OCI-LY7 (cell line): Measurements from ENCODE around the gene CTNNA3. TPM values are rescaled to one million over a fixed set of nuclear protein-coding genes. Genes with fewer than 3 reads are reported as not detected.

Source experiments
- BruUV-seq: library from RNA; stranded (reverse); fragments of 400-500 nt; replicated peaks from 2 replicates; lab custom pipeline; 2021; lab: Mats Ljungman, UMichigan
- CTCF ChIA-PET: fragments of 300-600 bp; sonication (Branson Sonifier 250); formaldehyde crosslinking; loops from one replicate; lab custom pipeline; 2022; ENCODE audit warnings: antibody characterized with exemption; ENCODE audit not compliant: unreplicated experiment; lab: Charles Lee
- POLR2A ChIA-PET: fragments of 300-600 bp; sonication (Branson Sonifier 250); formaldehyde crosslinking; loops from one replicate; lab custom pipeline; 2022; ENCODE audit warnings: antibody characterized with exemption; lab: Charles Lee
- DNase-seq: peaks from one replicate; pipeline ENCODE4 v3.0.0-alpha.2; 2015; ENCODE audit warnings: low spot score
- H2AFZ ChIP-seq: fragments of 200-600 bp; sonication (generic), shearing (Covaris generic); 2 replicates; pipeline ENCODE4 v1.6.1; 2014; ENCODE audit warnings: mild to moderate bottlenecking, antibody characterized with exemption, low read length, moderate library complexity
- H3K27ac ChIP-seq: fragments of 200-600 bp; sonication (generic); 2 replicates; pipeline ENCODE4 v1.5.1; 2014; ENCODE audit warnings: mixed run types, low read depth, mild to moderate bottlenecking, moderate library complexity, low read length, inconsistent platforms; ENCODE audit not compliant: poor library complexity, severe bottlenecking
- H3K36me3 ChIP-seq: fragments of 200-600 bp; sonication (generic); 2 replicates; pipeline ENCODE4 v1.6.1; 2014; ENCODE audit warnings: mild to moderate bottlenecking, antibody characterized with exemption, low read length, moderate library complexity, mixed read lengths; ENCODE audit not compliant: insufficient read depth
- H3K4me1 ChIP-seq: fragments of 200-600 bp; sonication (generic); 2 replicates; pipeline ENCODE4 v1.5.1; 2014; ENCODE audit warnings: mild to moderate bottlenecking, low read length; ENCODE audit not compliant: insufficient read depth, poor library complexity, severe bottlenecking
- H3K4me2 ChIP-seq: fragments of 200-600 bp; sonication (generic); 2 replicates; pipeline ENCODE4 v1.6.1; 2014; ENCODE audit warnings: mild to moderate bottlenecking, low read length
- H3K4me3 ChIP-seq: fragments of 200-600 bp; sonication (generic); 2 replicates; pipeline ENCODE4 v1.5.1; 2014; ENCODE audit warnings: mild to moderate bottlenecking, low read depth, low read length; ENCODE audit not compliant: poor library complexity, severe bottlenecking
- H3K79me2 ChIP-seq: fragments of 200-600 bp; sonication (generic); 2 replicates; pipeline ENCODE4 v1.6.1; 2016; ENCODE audit warnings: low read depth, mild to moderate bottlenecking, low read length, moderate library complexity, mixed read lengths; ENCODE audit not compliant: insufficient read depth
- H3K9me2 ChIP-seq: fragments of 200-600 bp; sonication (generic); 2 replicates; pipeline ENCODE4 v1.6.1; 2016; ENCODE audit warnings: mild to moderate bottlenecking, low read length, mixed read lengths; ENCODE audit not compliant: insufficient read depth
- H3K9me3 ChIP-seq: fragments of 200-600 bp; sonication (generic); 2 replicates; pipeline ENCODE4 v1.6.1; 2014; ENCODE audit warnings: mild to moderate bottlenecking, mixed run types, low read length, mixed read lengths
- H4K20me1 ChIP-seq: fragments of 200-600 bp; sonication (generic); 2 replicates; pipeline ENCODE4 v1.6.1; 2014; ENCODE audit warnings: mild to moderate bottlenecking, antibody characterized with exemption, low read length, moderate library complexity, mixed read lengths; ENCODE audit not compliant: insufficient read depth
- CTCF ChIP-seq: fragments of 200-600 bp; sonication (generic); conservative IDR thresholded peaks from 2 replicates; pipeline ENCODE4 v1.5.1; 2014; ENCODE audit warnings: mild to moderate bottlenecking, antibody characterized with exemption, low read length, moderate library complexity, mixed read lengths
- EZH2phosphoT487 ChIP-seq: fragments of 200-600 bp; sonication (generic); IDR thresholded peaks from 2 replicates; pipeline ENCODE4 v1.6.1; 2018; ENCODE audit warnings: low read depth, borderline replicate concordance, mild to moderate bottlenecking, mixed run types, antibody characterized with exemption, low read length, moderate library complexity, mixed read lengths
- intact Hi-C: fragments of 100-400 bp; cut with micrococcal nuclease; formaldehyde crosslinking; loops from one replicate; pipeline ENCODE4 v1.10.0; 2022; ENCODE audit not compliant: unreplicated experiment
- total RNA-seq, 2 experiments: library from RNA; depleted of rRNA in 1 of 2; stranded (reverse); fragments of >200 nt in 1 of 2; shearing (Covaris generic) in 1 of 2; gene quantifications; 2 replicates each; pipeline ENCODE4 v1.2.3, GENCODE V29; 2014 to 2022

Gene CTNNA3
- total RNA-seq, 2 experiments from 2014 or later, result not detected

GRCh38 chr10:66378117-66378876 lies 1317.7 kb downstream of the CTNNA3 start:
- CTCF ChIA-PET, result no interaction called here
- intact Hi-C loops, result no loop called here
- no peak for DNase-seq
- no peak for TF ChIP-seq EZH2phosphoT487
- no peak for TF ChIP-seq CTCF
- Histone ChIP-seq H2AFZ (no peak overlapping the region), H3K4me2 (no peak overlapping the region), H4K20me1 (no peaks in the 10 kb centered on the region), H3K4me3 (no peak overlapping the region), H3K4me1 (no peaks in the 10 kb centered on the region), H3K79me2 (no peaks in the 10 kb centered on the region), H3K36me3 (no peaks in the 10 kb centered on the region), H3K9me3 (no peaks in the 10 kb centered on the region), H3K27ac (no peak overlapping the region), H3K9me2 (no peaks in the 10 kb centered on the region)
- POLR2A ChIA-PET, result no interaction called here
- no TSS peak for BruUV-seq

GRCh38 chr10:66368146-66368545 lies 1327.8 kb downstream of the CTNNA3 start:
- Histone ChIP-seq H3K4me3 (no peak overlapping the region), H3K36me3 (no peaks in the 10 kb centered on the region), H4K20me1 (no peaks in the 10 kb centered on the region), H3K79me2 (no peaks in the 10 kb centered on the region), H2AFZ (no peak overlapping the region), H3K27ac (no peak overlapping the region), H3K9me3 (no peaks in the 10 kb centered on the region), H3K4me1 (no peaks in the 10 kb centered on the region), H3K4me2 (no peak overlapping the region), H3K9me2 (no peaks in the 10 kb centered on the region)
- CTCF ChIA-PET, result no interaction called here
- no peak for DNase-seq
- POLR2A ChIA-PET, result no interaction called here
- intact Hi-C loops, result no loop called here
- TF ChIP-seq EZH2phosphoT487 (no peak), CTCF (no peak)
- BruUV-seq, result no TSS peak

GRCh38 chr10:66366163-66366562 lies 1329.8 kb downstream of the CTNNA3 start:
- BruUV-seq, result no TSS peak
- Histone ChIP-seq H3K4me3 (no peak overlapping the region), H3K36me3 (no peaks in the 10 kb centered on the region), H3K27ac (no peak overlapping the region), H3K9me3 (no peaks in the 10 kb centered on the region), H3K4me1 (no peaks in the 10 kb centered on the region), H3K4me2 (no peak overlapping the region), H2AFZ (no peak overlapping the region), H4K20me1 (no peaks in the 10 kb centered on the region), H3K9me2 (no peaks in the 10 kb centered on the region), H3K79me2 (no peaks in the 10 kb centered on the region)
- DNase-seq, result no peak
- intact Hi-C loops, result no loop called here
- ChIA-PET POLR2A (no interaction called here), CTCF (no interaction called here)
- TF ChIP-seq EZH2phosphoT487 (no peak), CTCF (no peak)
